ENCODE results near the gene P2RX1.

The P2RX1 gene

DNA sequence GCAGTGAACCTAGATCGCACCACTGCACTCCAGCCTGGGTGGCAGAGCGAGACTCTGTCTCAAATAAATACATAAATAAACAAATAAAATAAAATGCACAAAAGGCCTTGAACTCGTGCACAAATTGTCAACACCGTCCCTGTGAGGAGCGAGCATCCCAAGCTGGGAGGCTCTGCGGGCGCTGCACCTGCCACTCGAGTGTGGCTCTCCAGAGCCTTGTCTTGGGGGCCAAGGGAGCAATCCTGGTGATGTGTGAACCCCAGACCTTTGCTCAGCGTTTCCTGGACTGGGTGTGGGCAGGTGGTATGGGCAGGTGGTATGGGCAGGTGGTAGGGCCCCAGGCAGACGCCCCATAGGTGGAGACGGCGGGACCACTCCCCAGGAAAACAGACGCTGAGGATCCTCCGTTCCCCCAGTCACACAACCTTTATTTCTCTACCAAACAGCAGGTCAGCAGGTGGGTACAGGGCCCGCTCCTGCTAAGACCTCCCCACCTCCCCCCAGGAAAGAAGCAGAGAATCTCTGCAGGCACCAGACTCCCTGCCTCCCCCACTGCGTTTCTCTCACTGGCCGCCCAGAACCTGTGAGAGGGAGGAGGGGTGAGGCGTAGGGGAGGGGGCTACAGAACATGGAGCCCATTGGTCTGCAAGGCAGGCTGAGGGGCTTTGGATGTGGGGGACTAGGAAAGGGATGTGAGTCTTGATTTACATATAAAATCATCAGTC is 7.4 kb upstream of the P2RX1 start:
- Histone ChIP-seq H4K20me1 (ENCODE audit: low read depth, low read length) (no peaks in the 10 kb centered on the region; the same call in 1 of the 2 replicates), H3K36me3 (ENCODE audit: low read length) (no peaks in the 10 kb centered on the region)
- TF ChIP-seq EZH2phosphoT487 (conservative IDR thresholded peaks at IDR 0.05; ENCODE audit: low read length) (no peak), CTCF (IDR thresholded peaks at IDR 0.05; ENCODE audit: insufficient read depth, low read length, poor library complexity, severe bottlenecking) (no peak)

GRCh38 chr17:3922765-3923164 is 6.5 kb upstream of the P2RX1 start:
- Histone ChIP-seq H3K9ac (ENCODE audit: low read length) (no peak overlapping the region), H2AFZ (ENCODE audit: low read depth, low read length, severe bottlenecking) (no peak overlapping the region), H3K9me2 (replicated peaks; ENCODE audit: insufficient read depth, low read length) (no peaks in the 10 kb centered on the region), H3K27ac (ENCODE audit: low read depth, low read length) (peak overlapping the region; percentile 46; the same call in 1 of the 2 replicates), H3K4me2 (ENCODE audit: low read depth, low read length, poor library complexity, severe bottlenecking) (no peak overlapping the region), H3K9me3 (ENCODE audit: insufficient read depth, low read length) (no peaks in the 10 kb centered on the region), H3F3A (ENCODE audit: insufficient read depth) (peaks cover 19% of the 10 kb centered on the region; the same call in 1 of the 2 replicates), H3K27me3 (ENCODE audit: low read length) (no peaks in the 10 kb centered on the region), H3K4me3 (ENCODE audit: insufficient read depth, low read length, poor library complexity, severe bottlenecking) (no peak overlapping the region), H3K79me2 (ENCODE audit: insufficient read depth, low read length) (no peaks in the 10 kb centered on the region), H4K20me1 (ENCODE audit: low read depth, low read length) (no peaks in the 10 kb centered on the region; the same call in 1 of the 2 replicates), H3K36me3 (ENCODE audit: low read length) (no peaks in the 10 kb centered on the region)
- TF ChIP-seq CTCF (IDR thresholded peaks at IDR 0.05; ENCODE audit: insufficient read depth, low read length, poor library complexity, severe bottlenecking) (no peak), EZH2phosphoT487 (conservative IDR thresholded peaks at IDR 0.05; ENCODE audit: low read length) (no peak)

More for the DNA sequence above, 7.4 kb upstream of the P2RX1 start:
- Histone ChIP-seq H2AFZ (ENCODE audit: low read depth, low read length, severe bottlenecking) (no peak overlapping the region), H3F3A (ENCODE audit: insufficient read depth) (peaks cover 19% of the 10 kb centered on the region; the same call in 1 of the 2 replicates), H3K9ac (ENCODE audit: low read length) (no peak overlapping the region), H3K9me2 (replicated peaks; ENCODE audit: insufficient read depth, low read length) (no peaks in the 10 kb centered on the region), H3K27me3 (ENCODE audit: low read length) (no peaks in the 10 kb centered on the region), H3K4me2 (ENCODE audit: low read depth, low read length, poor library complexity, severe bottlenecking) (no peak overlapping the region), H3K27ac (ENCODE audit: low read depth, low read length) (peak overlapping the region; percentile 46), H3K9me3 (ENCODE audit: insufficient read depth, low read length) (no peaks in the 10 kb centered on the region), H3K79me2 (ENCODE audit: insufficient read depth, low read length) (no peaks in the 10 kb centered on the region), H3K4me3 (ENCODE audit: insufficient read depth, low read length, poor library complexity, severe bottlenecking) (no peak overlapping the region)

GRCh38 chr17:3921502-3922319 is 5.4 kb upstream of the P2RX1 start:
- no peaks in the 10 kb centered on the region for H3K27me3 ChIP-seq (ENCODE audit: low read length)
- no peaks in the 10 kb centered on the region for H4K20me1 ChIP-seq (ENCODE audit: low read depth, low read length)
- H3K79me2 ChIP-seq (ENCODE audit: insufficient read depth, low read length), result no peaks in the 10 kb centered on the region
- no peak overlapping the region for H3K9ac ChIP-seq (ENCODE audit: low read length)
- H3F3A ChIP-seq (ENCODE audit: insufficient read depth), result peaks cover 19% of the 10 kb centered on the region; the same call in 1 of the 2 replicates
- no peaks in the 10 kb centered on the region for H3K9me3 ChIP-seq (ENCODE audit: insufficient read depth, low read length)
- no peak overlapping the region; the same call in 1 of the 2 replicates for H3K27ac ChIP-seq (ENCODE audit: low read depth, low read length)
- H3K9me2 ChIP-seq (replicated peaks; ENCODE audit: insufficient read depth, low read length), result no peaks in the 10 kb centered on the region
- no peak overlapping the region for H2AFZ ChIP-seq (ENCODE audit: low read depth, low read length, severe bottlenecking)
- no peak overlapping the region for H3K4me3 ChIP-seq (ENCODE audit: insufficient read depth, low read length, poor library complexity, severe bottlenecking)
- no peak overlapping the region for H3K4me2 ChIP-seq (ENCODE audit: low read depth, low read length, poor library complexity, severe bottlenecking)
- no peak for TF ChIP-seq CTCF (IDR thresholded peaks at IDR 0.05; ENCODE audit: insufficient read depth, low read length, poor library complexity, severe bottlenecking)
- no peak for TF ChIP-seq EZH2phosphoT487 (conservative IDR thresholded peaks at IDR 0.05; ENCODE audit: low read length)
- no peaks in the 10 kb centered on the region for H3K36me3 ChIP-seq (ENCODE audit: low read length)
